Kidney glomerular epithelial cell (primary cell): ENCODE results near the gene SLC38A3.

Source experiments
- DNase-seq: peaks from one replicate; lab custom pipeline; 2025; lab: John Stamatoyannopoulos, UW

Gene SLC38A3

GRCh38 chr3:50267280-50267913 lies 62.3 kb downstream of the SLC38A3 start:
- DNase-seq = no peak

- DNase-seq = no peak
These were observed 63.2 kb downstream of the SLC38A3 start for GRCh38 chr3:50268276-50268675.

DNA sequence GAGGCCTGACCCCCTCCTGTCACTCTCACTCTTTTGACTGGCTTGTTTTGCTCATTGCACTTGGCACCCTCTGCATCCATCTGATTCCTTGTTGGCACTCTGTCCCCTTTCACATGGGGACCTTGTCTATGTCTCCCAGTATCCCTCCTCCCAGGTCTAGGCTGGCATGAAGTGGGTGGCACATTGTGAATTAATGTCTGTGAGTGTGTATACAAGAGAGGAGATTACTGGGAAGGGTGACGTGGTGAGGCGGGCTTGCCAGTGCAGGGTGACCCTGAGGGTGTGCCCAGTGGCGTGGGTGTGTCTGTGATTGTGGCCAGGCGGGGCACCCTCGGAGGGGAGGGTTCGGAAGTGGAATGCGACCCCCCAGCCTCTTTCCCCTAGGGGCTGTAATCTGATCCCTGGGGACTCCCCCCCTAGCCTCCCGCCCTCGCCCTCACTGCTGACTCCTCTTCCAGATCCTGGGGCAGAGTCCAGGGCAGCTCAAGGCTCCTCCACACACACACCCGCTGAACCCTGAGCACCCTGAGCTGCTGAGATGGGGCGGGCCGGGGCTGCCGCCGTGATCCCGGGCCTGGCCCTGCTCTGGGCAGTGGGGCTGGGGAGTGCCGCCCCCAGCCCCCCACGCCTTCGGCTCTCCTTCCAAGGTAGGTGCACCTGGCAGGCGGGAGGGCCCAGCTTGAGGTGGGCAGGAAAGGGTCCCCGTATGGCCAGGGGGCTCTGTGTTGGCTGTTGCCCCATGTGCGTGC lies 63.8 kb downstream of the SLC38A3 start, which contains the start of gene SEMA3B:
Gene SEMA3B (plus strand): TSS at position 445 of the 749 bp plus-strand sequence. CDS start 94 bp downstream, at position 539.
- peak; percentile 72 for DNase-seq

GRCh38 chr3:50269460-50269859 lies 64.4 kb downstream of the SLC38A3 start:
- DNase-seq = no peak

DNA sequence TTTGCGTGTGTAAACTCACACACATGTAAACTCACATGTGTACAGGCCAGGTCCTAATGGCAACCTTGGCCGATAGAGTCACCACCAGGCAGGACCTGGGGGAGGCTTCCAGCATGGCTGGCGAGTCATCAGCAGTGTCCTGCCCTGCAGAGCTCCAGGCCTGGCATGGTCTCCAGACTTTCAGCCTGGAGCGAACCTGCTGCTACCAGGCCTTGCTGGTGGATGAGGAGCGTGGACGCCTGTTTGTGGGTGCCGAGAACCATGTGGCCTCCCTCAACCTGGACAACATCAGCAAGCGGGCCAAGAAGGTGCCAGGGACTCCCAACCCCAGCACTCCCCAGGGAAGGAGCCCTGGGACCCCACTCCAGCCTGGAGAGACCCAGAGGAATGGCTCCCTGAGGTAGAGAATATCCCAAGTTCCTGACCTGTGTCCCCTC lies 64.9 kb downstream of the SLC38A3 start:
- DNase-seq = peak; percentile 54

- DNase-seq = no peak
These were observed 65.6 kb downstream of the SLC38A3 start for GRCh38 chr3:50270422-50271224.
